ENCODE data around the gene SINHCAF. TPM values are rescaled to one million over a fixed set of nuclear protein-coding genes. Genes with fewer than 3 reads are reported as not detected.
"Not testable (repeated sequence)": the region's sequence is repeated elsewhere in the genome, so short reads cannot be mapped to it uniquely, and the experiment has no call there.

SINHCAF gene
- total RNA-seq, 1 donor from 2014 or later = 391 TPM

GRCh38 chr12:31246470-31246850 is 79.5 kb downstream of the SINHCAF start:
- Mint-ChIP-seq H3K4me1 (ENCODE audit: low read depth) (peaks cover 5% of the 10 kb centered on the region), H3K27me3 (peaks cover 7% of the 10 kb centered on the region), H3K36me3 (ENCODE audit: insufficient read depth) (no peaks in the 10 kb centered on the region), H3K9me3 (ENCODE audit: low read depth) (no peaks in the 10 kb centered on the region), H3K27ac (peak overlapping the region; percentile 6), H3K4me3 (ENCODE audit: low read depth) (no peak overlapping the region)
- TF ChIP-seq CTCF (IDR thresholded peaks at IDR 0.05; ENCODE audit: unreplicated experiment) = no peak
- DNase-seq (ENCODE audit: low spot score, unreplicated experiment) = no peak

- no peak overlapping the region for H3K4me3 Mint-ChIP-seq (ENCODE audit: low read depth)
Observed at GRCh38 chr12:31245822-31246469, 80.0 kb downstream of the SINHCAF start.

GRCh38 chr12:31242418-31242817 is 83.5 kb downstream of the SINHCAF start:
- H3K36me3 Mint-ChIP-seq (ENCODE audit: insufficient read depth); H3K4me1 Mint-ChIP-seq (ENCODE audit: low read depth); DNase-seq (ENCODE audit: low spot score, unreplicated experiment); H3K4me3 Mint-ChIP-seq (ENCODE audit: low read depth); H3K9me3 Mint-ChIP-seq (ENCODE audit: low read depth); H3K27ac Mint-ChIP-seq: not testable (repeated sequence)
- H3K27me3 Mint-ChIP-seq = peaks cover 19% of the 10 kb centered on the region

More at GRCh38 chr12:31245822-31246469, 80.0 kb downstream of the SINHCAF start:
- Mint-ChIP-seq H3K27me3 (peaks cover 8% of the 10 kb centered on the region), H3K9me3 (ENCODE audit: low read depth) (no peaks in the 10 kb centered on the region), H3K4me1 (ENCODE audit: low read depth) (peaks cover 5% of the 10 kb centered on the region), H3K27ac (peak overlapping the region; percentile 6), H3K36me3 (ENCODE audit: insufficient read depth) (no peaks in the 10 kb centered on the region)
- peak; percentile 55 for TF ChIP-seq CTCF (IDR thresholded peaks at IDR 0.05; ENCODE audit: unreplicated experiment)
- DNase-seq (ENCODE audit: low spot score, unreplicated experiment) = no peak

GRCh38 chr12:31238764-31239387 is 87.1 kb downstream of the SINHCAF start:
- H3K27ac Mint-ChIP-seq = no peak overlapping the region
- H3K36me3 Mint-ChIP-seq (ENCODE audit: insufficient read depth) = no peaks in the 10 kb centered on the region
- no peaks in the 10 kb centered on the region for H3K9me3 Mint-ChIP-seq (ENCODE audit: low read depth)
- H3K4me3 Mint-ChIP-seq (ENCODE audit: low read depth) = no peak overlapping the region
- peak; percentile 83 for TF ChIP-seq CTCF (IDR thresholded peaks at IDR 0.05; ENCODE audit: unreplicated experiment)
- H3K27me3 Mint-ChIP-seq = peaks cover 47% of the 10 kb centered on the region
- H3K4me1 Mint-ChIP-seq (ENCODE audit: low read depth) = peaks cover 15% of the 10 kb centered on the region
- peak; percentile 67 for DNase-seq (ENCODE audit: low spot score, unreplicated experiment)

- not testable (repeated sequence) for H3K9me3 Mint-ChIP-seq (ENCODE audit: low read depth)
Observed at GRCh38 chr12:31238333-31238732, 87.6 kb downstream of the SINHCAF start.

GRCh38 chr12:31236998-31237637 is 88.8 kb downstream of the SINHCAF start:
- no peaks in the 10 kb centered on the region for H3K36me3 Mint-ChIP-seq (ENCODE audit: insufficient read depth)
- H3K27ac Mint-ChIP-seq = no peak overlapping the region
- no peaks in the 10 kb centered on the region for H3K9me3 Mint-ChIP-seq (ENCODE audit: low read depth)
- H3K4me1 Mint-ChIP-seq (ENCODE audit: low read depth) = peaks cover 16% of the 10 kb centered on the region
- no peak overlapping the region for H3K4me3 Mint-ChIP-seq (ENCODE audit: low read depth)
- no peak for TF ChIP-seq CTCF (IDR thresholded peaks at IDR 0.05; ENCODE audit: unreplicated experiment)
- DNase-seq (ENCODE audit: low spot score, unreplicated experiment) = no peak
- peaks cover 65% of the 10 kb centered on the region for H3K27me3 Mint-ChIP-seq

More at GRCh38 chr12:31238333-31238732, 87.6 kb downstream of the SINHCAF start:
- not testable (repeated sequence) for H3K36me3 Mint-ChIP-seq (ENCODE audit: insufficient read depth); DNase-seq (ENCODE audit: low spot score, unreplicated experiment); H3K27ac Mint-ChIP-seq; H3K4me3 Mint-ChIP-seq (ENCODE audit: low read depth)
- Mint-ChIP-seq H3K27me3 (peaks cover 53% of the 10 kb centered on the region), H3K4me1 (ENCODE audit: low read depth) (peaks cover 15% of the 10 kb centered on the region)
